Measurements from ENCODE around the gene SMG7.
"Not testable (repeated sequence)": the region's sequence is repeated elsewhere in the genome, so short reads cannot be mapped to it uniquely, and the experiment has no call there.

Gene SMG7, protein sequence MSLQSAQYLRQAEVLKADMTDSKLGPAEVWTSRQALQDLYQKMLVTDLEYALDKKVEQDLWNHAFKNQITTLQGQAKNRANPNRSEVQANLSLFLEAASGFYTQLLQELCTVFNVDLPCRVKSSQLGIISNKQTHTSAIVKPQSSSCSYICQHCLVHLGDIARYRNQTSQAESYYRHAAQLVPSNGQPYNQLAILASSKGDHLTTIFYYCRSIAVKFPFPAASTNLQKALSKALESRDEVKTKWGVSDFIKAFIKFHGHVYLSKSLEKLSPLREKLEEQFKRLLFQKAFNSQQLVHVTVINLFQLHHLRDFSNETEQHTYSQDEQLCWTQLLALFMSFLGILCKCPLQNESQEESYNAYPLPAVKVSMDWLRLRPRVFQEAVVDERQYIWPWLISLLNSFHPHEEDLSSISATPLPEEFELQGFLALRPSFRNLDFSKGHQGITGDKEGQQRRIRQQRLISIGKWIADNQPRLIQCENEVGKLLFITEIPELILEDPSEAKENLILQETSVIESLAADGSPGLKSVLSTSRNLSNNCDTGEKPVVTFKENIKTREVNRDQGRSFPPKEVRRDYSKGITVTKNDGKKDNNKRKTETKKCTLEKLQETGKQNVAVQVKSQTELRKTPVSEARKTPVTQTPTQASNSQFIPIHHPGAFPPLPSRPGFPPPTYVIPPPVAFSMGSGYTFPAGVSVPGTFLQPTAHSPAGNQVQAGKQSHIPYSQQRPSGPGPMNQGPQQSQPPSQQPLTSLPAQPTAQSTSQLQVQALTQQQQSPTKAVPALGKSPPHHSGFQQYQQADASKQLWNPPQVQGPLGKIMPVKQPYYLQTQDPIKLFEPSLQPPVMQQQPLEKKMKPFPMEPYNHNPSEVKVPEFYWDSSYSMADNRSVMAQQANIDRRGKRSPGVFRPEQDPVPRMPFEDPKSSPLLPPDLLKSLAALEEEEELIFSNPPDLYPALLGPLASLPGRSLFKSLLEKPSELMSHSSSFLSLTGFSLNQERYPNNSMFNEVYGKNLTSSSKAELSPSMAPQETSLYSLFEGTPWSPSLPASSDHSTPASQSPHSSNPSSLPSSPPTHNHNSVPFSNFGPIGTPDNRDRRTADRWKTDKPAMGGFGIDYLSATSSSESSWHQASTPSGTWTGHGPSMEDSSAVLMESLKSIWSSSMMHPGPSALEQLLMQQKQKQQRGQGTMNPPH

DNA sequence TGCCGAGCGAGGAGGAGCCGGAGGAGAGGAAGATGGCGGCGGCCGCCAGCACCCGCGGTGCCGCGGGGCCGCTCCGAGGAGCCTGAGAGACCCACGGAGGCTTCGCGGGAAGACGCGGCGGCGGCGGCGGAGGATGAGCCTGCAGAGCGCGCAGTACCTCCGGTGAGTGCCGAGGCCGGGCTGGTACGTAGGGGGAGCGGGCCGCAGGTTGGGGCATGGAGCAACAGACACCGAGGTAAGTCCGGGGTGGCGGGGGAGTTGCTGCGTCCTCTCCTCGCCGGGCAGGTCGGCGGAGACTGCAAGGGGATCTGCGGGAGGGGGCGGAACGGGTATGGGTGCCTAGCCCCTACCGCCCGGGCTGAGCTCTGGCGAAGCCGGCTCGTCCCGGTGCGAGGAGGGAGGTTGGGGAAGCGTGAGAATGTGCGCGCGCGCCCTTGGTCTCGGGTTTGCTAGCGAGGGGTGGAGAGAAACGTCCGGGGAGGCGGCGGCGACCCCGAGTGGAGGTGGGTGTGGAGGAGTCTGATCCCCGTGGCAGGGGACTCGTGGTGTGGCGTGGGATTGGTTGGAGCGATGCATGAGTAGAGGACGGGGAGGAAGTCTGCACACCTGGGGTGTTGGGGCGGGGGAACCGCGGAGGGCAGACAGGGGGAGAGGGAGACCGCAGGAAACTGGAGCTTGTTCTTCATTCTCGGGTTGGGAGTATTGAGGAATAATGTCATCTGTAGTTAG lies at the start of gene SMG7:
Gene SMG7 (plus strand): TSS at position 12 of the 729 bp plus-strand sequence. CDS start 122 bp downstream, at position 134.
- no peaks in the 10 kb centered on the region for H3K9me3 ChIP-seq
- no peaks in the 10 kb centered on the region for H3K36me3 ChIP-seq
- peaks cover 60 to 64% of the 10 kb centered on the region in 2 experiments for H3K4me1 ChIP-seq (ENCODE audit: control insufficient read depth in 1 of 2, insufficient read depth in 1 of 2, low read depth in 1 of 2, low read length in 1 of 2)
- H3K27me3 ChIP-seq: no peaks in the 10 kb centered on the region
- TF ChIP-seq, protein P1, sequence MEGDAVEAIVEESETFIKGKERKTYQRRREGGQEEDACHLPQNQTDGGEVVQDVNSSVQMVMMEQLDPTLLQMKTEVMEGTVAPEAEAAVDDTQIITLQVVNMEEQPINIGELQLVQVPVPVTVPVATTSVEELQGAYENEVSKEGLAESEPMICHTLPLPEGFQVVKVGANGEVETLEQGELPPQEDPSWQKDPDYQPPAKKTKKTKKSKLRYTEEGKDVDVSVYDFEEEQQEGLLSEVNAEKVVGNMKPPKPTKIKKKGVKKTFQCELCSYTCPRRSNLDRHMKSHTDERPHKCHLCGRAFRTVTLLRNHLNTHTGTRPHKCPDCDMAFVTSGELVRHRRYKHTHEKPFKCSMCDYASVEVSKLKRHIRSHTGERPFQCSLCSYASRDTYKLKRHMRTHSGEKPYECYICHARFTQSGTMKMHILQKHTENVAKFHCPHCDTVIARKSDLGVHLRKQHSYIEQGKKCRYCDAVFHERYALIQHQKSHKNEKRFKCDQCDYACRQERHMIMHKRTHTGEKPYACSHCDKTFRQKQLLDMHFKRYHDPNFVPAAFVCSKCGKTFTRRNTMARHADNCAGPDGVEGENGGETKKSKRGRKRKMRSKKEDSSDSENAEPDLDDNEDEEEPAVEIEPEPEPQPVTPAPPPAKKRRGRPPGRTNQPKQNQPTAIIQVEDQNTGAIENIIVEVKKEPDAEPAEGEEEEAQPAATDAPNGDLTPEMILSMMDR (IDR thresholded peaks at IDR 0.05): no peak
- peak within 1 kb of the TSS; percentile 95 for H3K4me3 ChIP-seq (ENCODE audit: low read depth in 1 of 2, low read length in 1 of 2)
- H3K27ac ChIP-seq: peak within 1 kb of the TSS; percentile 95

DNA sequence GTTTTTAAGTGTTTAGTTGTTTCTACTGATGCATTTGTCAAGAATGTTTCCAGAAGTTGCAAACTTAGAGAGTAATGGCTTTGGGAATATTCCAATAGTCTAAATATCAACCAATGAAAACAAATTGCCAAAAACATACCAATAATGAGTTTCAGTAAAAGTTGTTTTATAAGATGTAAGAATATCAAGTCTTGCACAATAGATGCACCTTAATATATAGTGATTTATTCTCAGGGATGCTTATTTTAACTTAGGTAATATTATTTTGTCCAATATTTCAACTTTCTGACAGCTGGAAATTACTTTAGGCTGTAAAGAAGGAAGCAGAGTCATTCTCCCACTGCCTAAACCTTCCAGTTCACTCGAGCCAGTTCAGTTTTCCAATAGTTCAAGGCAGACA lies 48.8 kb upstream of the SMG7 start:
- H3K27me3 ChIP-seq: peaks cover 83% of the 10 kb centered on the region
- no peaks in the 10 kb centered on the region for H3K4me1 ChIP-seq (ENCODE audit: control insufficient read depth in 1 of 2, insufficient read depth in 1 of 2, low read depth in 1 of 2, low read length in 1 of 2)
- no peaks in the 10 kb centered on the region for H3K36me3 ChIP-seq
- no peak overlapping the region for H3K27ac ChIP-seq
- H3K9me3 ChIP-seq: no peaks in the 10 kb centered on the region
- TF ChIP-seq, protein P1 (IDR thresholded peaks at IDR 0.05): no peak
- H3K4me3 ChIP-seq (ENCODE audit: low read depth in 1 of 2, low read length in 1 of 2): no peak overlapping the region

DNA sequence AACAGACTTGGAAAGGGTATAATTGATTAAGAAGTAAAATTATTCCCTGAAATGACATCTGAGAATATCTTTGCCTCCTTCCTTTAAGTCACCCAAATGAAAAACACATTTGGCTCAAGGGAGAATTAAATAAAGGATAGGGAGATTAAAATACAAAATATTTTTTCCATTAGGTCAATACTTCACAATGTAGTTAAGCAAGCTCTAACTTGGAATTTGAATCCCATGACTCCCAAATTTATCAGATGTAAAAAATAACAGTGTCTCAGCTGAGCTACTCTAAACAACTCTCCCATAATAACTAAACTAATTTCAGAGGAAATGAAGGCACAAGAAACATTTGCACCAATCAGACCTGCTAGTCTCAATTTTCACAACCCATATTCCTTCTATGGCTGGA lies 47.6 kb upstream of the SMG7 start:
- Histone ChIP-seq H3K27me3 (peaks cover 79% of the 10 kb centered on the region), H3K4me1 (ENCODE audit: control insufficient read depth in 1 of 2, insufficient read depth in 1 of 2, low read depth in 1 of 2, low read length in 1 of 2) (no peaks in the 10 kb centered on the region), H3K27ac (no peak overlapping the region), H3K36me3 (no peaks in the 10 kb centered on the region), H3K9me3 (no peaks in the 10 kb centered on the region), H3K4me3 (ENCODE audit: low read depth in 1 of 2, low read length in 1 of 2) (no peak overlapping the region)
- TF ChIP-seq, protein P1 (IDR thresholded peaks at IDR 0.05): no peak

DNA sequence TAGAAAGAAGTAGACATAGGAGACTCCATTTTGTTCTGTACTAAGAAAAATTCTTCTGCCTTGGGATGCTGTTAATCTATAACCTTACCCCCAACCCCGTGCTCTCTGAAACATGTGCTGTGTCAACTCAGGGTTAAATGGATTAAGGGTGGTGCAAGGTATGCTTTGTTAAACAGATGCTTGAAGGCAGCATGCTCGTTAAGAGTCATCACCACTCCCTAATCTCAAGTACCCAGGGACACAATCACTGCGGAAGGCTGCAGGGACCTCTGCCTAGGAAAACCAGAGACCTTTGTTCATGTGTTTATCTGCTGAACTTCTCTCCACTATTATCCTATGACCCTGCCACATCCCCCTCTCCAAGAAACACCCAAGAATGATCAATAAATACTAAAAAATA lies 44.7 kb upstream of the SMG7 start:
- H3K27ac ChIP-seq; H3K4me1 ChIP-seq (ENCODE audit: control insufficient read depth in 1 of 2, insufficient read depth in 1 of 2, low read depth in 1 of 2, low read length in 1 of 2); H3K9me3 ChIP-seq; H3K36me3 ChIP-seq; H3K4me3 ChIP-seq (ENCODE audit: low read depth in 1 of 2, low read length in 1 of 2): not testable (repeated sequence)
- peaks cover 70% of the 10 kb centered on the region for H3K27me3 ChIP-seq

DNA sequence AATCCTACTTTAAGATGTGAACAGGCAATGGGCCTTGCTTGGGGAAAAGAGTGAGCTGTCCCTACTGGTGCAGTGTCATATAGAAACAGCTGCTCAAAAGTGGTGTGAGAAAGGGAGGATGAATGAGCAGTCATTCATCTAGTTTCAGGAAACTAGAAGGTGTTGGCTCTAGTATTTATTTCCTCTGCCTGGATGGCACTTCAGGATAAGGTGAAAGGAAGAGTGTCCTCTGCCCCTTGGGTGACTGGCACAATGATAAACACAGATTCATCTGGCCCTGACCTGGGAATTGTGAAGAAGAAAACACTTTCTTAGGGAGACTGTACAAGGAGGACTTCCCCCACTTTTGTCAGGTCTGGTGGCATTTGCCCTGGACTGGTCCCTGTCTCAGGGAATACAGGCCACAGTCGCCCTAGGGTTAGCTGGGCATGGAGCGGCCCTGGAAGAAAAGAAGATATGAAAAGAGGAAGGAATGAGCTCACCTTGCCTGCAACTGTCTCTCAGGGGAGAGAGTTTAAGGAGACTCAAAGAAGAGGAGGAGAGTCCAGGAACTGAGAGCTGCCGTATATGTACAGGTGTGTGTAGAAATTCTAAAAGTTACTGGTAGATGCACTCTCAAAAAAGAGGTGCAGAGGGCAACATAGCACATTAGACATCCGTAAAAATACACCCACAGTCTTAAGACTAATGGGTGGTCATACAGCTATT lies 40.3 kb upstream of the SMG7 start:
- no peak overlapping the region for H3K4me3 ChIP-seq (ENCODE audit: low read depth in 1 of 2, low read length in 1 of 2)
- no peaks in the 10 kb centered on the region for H3K36me3 ChIP-seq
- H3K9me3 ChIP-seq: no peaks in the 10 kb centered on the region
- TF ChIP-seq, protein P1 (IDR thresholded peaks at IDR 0.05): no peak
- H3K27ac ChIP-seq: no peak overlapping the region
- H3K27me3 ChIP-seq: peaks cover 59% of the 10 kb centered on the region
- H3K4me1 ChIP-seq (ENCODE audit: control insufficient read depth in 1 of 2, insufficient read depth in 1 of 2, low read depth in 1 of 2, low read length in 1 of 2): no peaks in the 10 kb centered on the region
